ENCODE measurements around the gene SKI. TPM values are rescaled to one million over a fixed set of nuclear protein-coding genes. Genes with fewer than 3 reads are reported as not detected.

Gene SKI
- total and polyA plus RNA-seq, 2 of the 8 experiments (the other 6 are each of a cell fraction or from before 2014, with no cell fraction given), result 8.3 to 87.6 TPM

GRCh38 chr1:2215329-2215728 lies 12.8 kb upstream of the SKI start:
- no peak overlapping the region for H3K4me2 ChIP-seq (ENCODE audit: insufficient read depth in 1 of 2, low read depth in 2 of 2, low read length in 2 of 2)
- no peak overlapping the region for H4K5ac ChIP-seq (ENCODE audit: insufficient read length, low read depth, low read length)
- no peaks in the 10 kb centered on the region for H3K27me3 ChIP-seq (replicated peaks in 1 of 4; ENCODE audit: control insufficient read depth in 3 of 4, extremely low read depth in 1 of 4, insufficient read depth in 3 of 4, low read length in 3 of 4)
- H3K14ac ChIP-seq (ENCODE audit: insufficient read length), result no peak overlapping the region
- no peak overlapping the region for H3K4ac ChIP-seq (replicated peaks; ENCODE audit: insufficient read length, low read depth, low read length)
- H3K36me3 ChIP-seq (ENCODE audit: control insufficient read depth in 2 of 4, insufficient read depth in 4 of 4, low read length in 3 of 4), result no peaks in the 10 kb centered on the region
- H4K8ac ChIP-seq (ENCODE audit: extremely low read depth, insufficient read depth, low read length), result no peak overlapping the region
- H4K91ac ChIP-seq (replicated peaks; ENCODE audit: insufficient read length, low read length), result no peak overlapping the region
- H3K79me2 ChIP-seq (ENCODE audit: control insufficient read depth in 1 of 2, insufficient read depth in 2 of 2, low read length in 2 of 2), result no peaks in the 10 kb centered on the region
- H2BK20ac ChIP-seq (ENCODE audit: low read length), result no peak overlapping the region
- CTCF ChIA-PET (ENCODE audit: partially characterized antibody), result interaction anchor here (0.6 to 1.0 kb wide), 3 partner anchors 30 to 166 kb away, joined by 3 to 5 read pairs (median 3); no protein-coding TSS in a partner anchor
- WGBS, 2 experiments (ENCODE audit: extremely low coverage in 1 of 2, insufficient coverage in 1 of 2, insufficient read length in 1 of 2, insufficient replicate concordance in 2 of 2, low coverage in 1 of 2, low lambda C conversion rate in 2 of 2, missing lambda C conversion rate in 1 of 2), result 81% methylated on average over 11 of the region's 14 CpGs; no CpG with 5 or more reads in 1 of the 2 experiments
- no peak overlapping the region for H2BK15ac ChIP-seq (ENCODE audit: low read length)
- H3K23ac ChIP-seq (ENCODE audit: insufficient read length), result no peak overlapping the region
- FAIRE-seq (no peak), DNase-seq (ENCODE audit: low read depth in 1 of 2, low spot score in 2 of 2) (no peak)
- no peak overlapping the region for H3K27ac ChIP-seq (ENCODE audit: low read depth, low read length)
- no peak overlapping the region for H3K18ac ChIP-seq (ENCODE audit: extremely low read depth, low read length)
- POLR2A ChIA-PET (ENCODE audit: partially characterized antibody), result interaction anchor here (0.6 to 2.0 kb wide), 5 partner anchors 9 to 18 kb away, joined by 3 to 7 read pairs (median 3); no protein-coding TSS in a partner anchor
- H3K4me1 ChIP-seq (replicated peaks in 1 of 4; ENCODE audit: control insufficient read depth in 3 of 4, insufficient read depth in 4 of 4, low read length in 3 of 4), result peaks cover 0 to 19% (median 11%) of the 10 kb centered on the region in 4 experiments; a peak in 6 of 7 replicates
- no peak overlapping the region for H3K9ac ChIP-seq (replicated peaks in 1 of 4; ENCODE audit: extremely low read depth in 1 of 4, low read depth in 3 of 4, low read length in 3 of 4)
- H3K9me3 ChIP-seq (ENCODE audit: insufficient read depth in 2 of 2, low read depth in 1 of 2, low read length in 1 of 2), result no peaks in the 10 kb centered on the region
- H2BK12ac ChIP-seq (ENCODE audit: low read depth, low read length), result 0 out of 2 replicates have a peak overlapping the region, but pooled peaks have one; percentile 68
- peaks cover 3% of the 10 kb centered on the region; the same call in 1 of the 2 replicates for H3K23me2 ChIP-seq (ENCODE audit: low read depth, low read length)
- H4K20me1 ChIP-seq (replicated peaks in 1 of 2; ENCODE audit: control insufficient read depth in 1 of 2, insufficient read depth in 2 of 2, low read length in 2 of 2), result no peaks in the 10 kb centered on the region
- no peak overlapping the region for H3K4me3 ChIP-seq (ENCODE audit: extremely low read depth in 1 of 4, insufficient read depth in 2 of 4, low read depth in 3 of 4, low read length in 4 of 4)
- no peak for TF ChIP-seq ATF2 (IDR thresholded peaks at IDR 0.05; ENCODE audit: low read length)
- TF ChIP-seq ATF3 (IDR thresholded peaks at IDR 0.05; ENCODE audit: insufficient read depth, low read depth, low read length), result no peak
- no peak for TF ChIP-seq MAFK (IDR thresholded peaks at IDR 0.05; ENCODE audit: low read depth, low read length)
- no peak for TF ChIP-seq POLR2AphosphoS5 (IDR thresholded peaks at IDR 0.05; ENCODE audit: low read depth, low read length)
- no peak for TF ChIP-seq KDM5A (IDR thresholded peaks at IDR 0.05; ENCODE audit: low read length)
- no peak for TF ChIP-seq NRF1 (IDR thresholded peaks at IDR 0.05; ENCODE audit: low read depth, low read length)
- TF ChIP-seq E2F6 (IDR thresholded peaks at IDR 0.05), result no peak
- TF ChIP-seq BACH1 (IDR thresholded peaks at IDR 0.05; ENCODE audit: low read length), result no peak
- no peak overlapping the region for H2BK120ac ChIP-seq (replicated peaks; ENCODE audit: low read depth, low read length)
- no peak overlapping the region for H2AFZ ChIP-seq (ENCODE audit: low read length)
- H2BK5ac ChIP-seq (ENCODE audit: low read depth, low read length), result no peak overlapping the region
- no peak overlapping the region for H3K56ac ChIP-seq (replicated peaks; ENCODE audit: insufficient read length, low read depth, low read length)
- no peaks in the 10 kb centered on the region for H3K79me1 ChIP-seq (ENCODE audit: low read depth, low read length)
- no peak overlapping the region for H2AK5ac ChIP-seq (ENCODE audit: low read depth, low read length)

All from H1 (cell line).